Measurements from ENCODE around the gene GRID2.
"Not testable (repeated sequence)": the region's sequence is repeated elsewhere in the genome, so short reads cannot be mapped to it uniquely, and the experiment has no call there.

GRID2 gene

GRCh38 chr4:92305878-92306520 is 2.2 kb downstream of the GRID2 start:
- DNase-seq, result peak; percentile 28

GRCh38 chr4:92307181-92307580 is 3.4 kb downstream of the GRID2 start:
- no peak for DNase-seq

- no peak for DNase-seq
Observed at GRCh38 chr4:92307866-92308265, 4.1 kb downstream of the GRID2 start.

- DNase-seq, result no peak
Observed at GRCh38 chr4:92317047-92317446, 13.3 kb downstream of the GRID2 start.

GRCh38 chr4:92328095-92328494 is 24.3 kb downstream of the GRID2 start:
- DNase-seq, result no peak

GRCh38 chr4:92333016-92333415 is 29.2 kb downstream of the GRID2 start:
- DNase-seq, result no peak

- DNase-seq, result no peak
Observed at GRCh38 chr4:92334716-92335350, 31.1 kb downstream of the GRID2 start.

GRCh38 chr4:92339676-92340075 is 35.9 kb downstream of the GRID2 start:
- no peak for DNase-seq

GRCh38 chr4:92344216-92344615 is 40.5 kb downstream of the GRID2 start:
- DNase-seq, result no peak

- DNase-seq, result no peak
Observed at GRCh38 chr4:92346289-92346688, 42.5 kb downstream of the GRID2 start.

GRCh38 chr4:92357966-92358365 is 54.2 kb downstream of the GRID2 start:
- no peak for DNase-seq

GRCh38 chr4:92359491-92359890 is 55.7 kb downstream of the GRID2 start:
- DNase-seq, result no peak

- no peak for DNase-seq
Observed at GRCh38 chr4:92362028-92362427, 58.3 kb downstream of the GRID2 start.

- DNase-seq, result no peak
Observed at GRCh38 chr4:92368653-92369052, 64.9 kb downstream of the GRID2 start.

GRCh38 chr4:92381616-92382015 is 77.8 kb downstream of the GRID2 start:
- no peak for DNase-seq

GRCh38 chr4:92382128-92382527 is 78.4 kb downstream of the GRID2 start:
- no peak for DNase-seq

- no peak for DNase-seq
Observed at GRCh38 chr4:92387459-92388069, 83.8 kb downstream of the GRID2 start.

- DNase-seq, result no peak
Observed at GRCh38 chr4:92399032-92399431, 95.3 kb downstream of the GRID2 start.

GRCh38 chr4:92403525-92403924 is 99.8 kb downstream of the GRID2 start:
- not testable (repeated sequence) for DNase-seq

GRCh38 chr4:92406488-92406887 is 102.7 kb downstream of the GRID2 start:
- no peak for DNase-seq

GRCh38 chr4:92421920-92422319 is 118.2 kb downstream of the GRID2 start:
- no peak for DNase-seq

GRCh38 chr4:92433272-92433758 is 129.5 kb downstream of the GRID2 start:
- no peak for DNase-seq

- not testable (repeated sequence) for DNase-seq
Observed at GRCh38 chr4:92438722-92439121, 135.0 kb downstream of the GRID2 start.

- DNase-seq, result not testable (repeated sequence)
Observed at GRCh38 chr4:92442131-92442530, 138.4 kb downstream of the GRID2 start.
